Naive thymus-derived CD8-positive, alpha-beta T cell (primary cell): ENCODE measurements around the gene PRDX4. TPM values are rescaled to one million over a fixed set of nuclear protein-coding genes. Genes with fewer than 3 reads are reported as not detected.

Source experiments
- ATAC-seq, 2 donors: fragments of 150-1000 bp; cut with Tn5 transposase in 1 of 2; sonication (Bioruptor Pico), chemical (Tn5 transposase) in 1 of 2; 1 replicate in 1 of 2; 2 replicates in 1 of 2; pipeline ENCODE4 v1.10.0; 2021; ENCODE audit warnings: mild to moderate bottlenecking in 2 of 2, moderate library complexity in 2 of 2
- POLR2A ChIA-PET: fragments of 350-600 bp; sonication (Branson Sonifier 250); formaldehyde crosslinking; loops from one replicate; lab custom pipeline; 2021; ENCODE audit warnings: antibody characterized with exemption; lab: Charles Lee
- DNase-seq, 10 donors: peaks; one replicate each; pipeline versions ENCODE4 v3.0.0 to v3.0.0-alpha.2; 2020 to 2022
- H3K27ac Mint-ChIP-seq, 10 donors: one replicate each; pipeline ENCODE4 v1.8.0; 2020 to 2022; ENCODE audit warnings: mild to moderate bottlenecking in 10 of 10, mixed read lengths in 10 of 10, moderate library complexity in 4 of 10, inconsistent platforms in 1 of 10
- H3K27me3 Mint-ChIP-seq, 5 donors: one replicate each; pipeline ENCODE4 v1.8.0; 2021 to 2022; ENCODE audit warnings: mixed read lengths in 5 of 5
- H3K36me3 Mint-ChIP-seq, 3 donors: one replicate each; pipeline ENCODE4 v1.8.0; 2020 to 2022; ENCODE audit warnings: mixed read lengths in 3 of 3, mild to moderate bottlenecking in 2 of 3, inconsistent platforms in 1 of 3
- H3K4me1 Mint-ChIP-seq, 4 donors: one replicate each; pipeline ENCODE4 v1.8.0; 2021 to 2022; ENCODE audit warnings: mixed read lengths in 4 of 4
- H3K4me3 Mint-ChIP-seq, 10 donors: one replicate each; pipeline ENCODE4 v1.8.0; 2020 to 2022; ENCODE audit warnings: mild to moderate bottlenecking in 10 of 10, mixed read lengths in 10 of 10, moderate library complexity in 6 of 10, inconsistent platforms in 1 of 10
- H3K9me3 Mint-ChIP-seq, 9 donors: one replicate each; pipeline ENCODE4 v1.8.0; 2020 to 2022; ENCODE audit warnings: mixed read lengths in 9 of 9, mild to moderate bottlenecking in 3 of 9, inconsistent platforms in 1 of 9, moderate library complexity in 1 of 9
- polyA plus RNA-seq, 3 donors: library from polyadenylated mRNA; unstranded; fragments of 300-500 nt; fragmentation: Illumina TruSeq; gene quantifications; one replicate each; pipeline ENCODE4 v1.2.3, GENCODE V29; 2021
- total RNA-seq, 8 experiments: library from RNA in 2 of 8; stranded (reverse) in 2 of 8; gene quantifications; one replicate each; pipeline ENCODE4 v1.2.3 and lab custom pipeline; 2021 to 2026

The PRDX4 gene
- total and polyA plus RNA-seq, 5 experiments from 2014 or later: 9.0 to 45.1 (median 33.0) TPM

DNA sequence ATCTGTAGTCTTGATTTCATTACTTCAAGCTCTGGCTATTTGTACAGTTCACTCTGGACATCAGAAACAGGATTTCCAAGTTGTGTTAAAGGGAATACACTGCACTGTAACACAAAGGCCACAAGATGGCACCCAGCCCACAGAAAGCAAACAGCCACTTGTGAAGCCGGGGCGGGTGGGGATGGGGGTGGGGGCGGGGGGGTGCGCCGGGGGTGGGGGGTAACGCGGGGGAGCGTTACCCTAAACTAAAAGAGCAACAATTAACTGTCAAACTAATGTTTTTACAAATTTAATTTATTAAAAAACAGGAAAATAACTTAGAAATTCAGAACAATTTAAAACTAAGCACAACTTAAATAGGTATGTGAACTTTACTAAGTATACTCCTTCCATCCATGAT lies 27.3 kb downstream of the PRDX4 start:
- H3K4me3 Mint-ChIP-seq: no peak overlapping the region
- POLR2A ChIA-PET: no interaction called here
- peaks cover 0 to 5% (median 0%) of the 10 kb centered on the region in 4 donors for H3K4me1 Mint-ChIP-seq
- H3K27me3 Mint-ChIP-seq: no peaks in the 10 kb centered on the region
- ATAC-seq (peak; percentile 53 to 60), DNase-seq (peak; percentile 1 to 65 (median 26))
- no peaks in the 10 kb centered on the region for H3K9me3 Mint-ChIP-seq
- H3K36me3 Mint-ChIP-seq: no peaks in the 10 kb centered on the region
- H3K27ac Mint-ChIP-seq: no peak overlapping the region

DNA sequence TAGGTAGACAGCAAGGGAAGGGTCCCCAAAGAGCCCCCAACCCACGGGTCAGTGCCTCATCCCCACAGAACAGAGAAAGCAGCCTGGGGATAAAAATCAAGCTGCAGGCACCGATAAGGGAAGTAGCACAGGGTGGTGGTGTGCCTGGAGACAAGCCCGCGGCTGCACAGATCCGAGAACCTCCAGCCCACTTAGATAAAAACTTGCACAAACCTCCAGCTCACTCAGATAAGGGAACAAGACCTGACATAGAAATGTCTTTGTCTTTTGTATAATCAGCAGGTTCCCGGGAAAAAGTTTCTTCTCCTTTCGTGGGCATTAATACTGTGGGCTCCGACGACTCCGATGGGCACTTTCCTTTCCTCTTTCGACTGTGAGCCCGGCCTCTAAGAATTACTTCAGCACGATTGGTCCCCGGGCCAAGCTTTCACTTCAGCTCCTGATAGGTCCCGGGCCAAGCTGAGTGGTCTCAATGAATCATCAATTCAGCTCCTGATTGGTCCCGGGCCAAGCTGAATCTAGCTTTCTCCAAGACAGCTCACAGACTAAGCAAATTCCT lies 32.4 kb downstream of the PRDX4 start:
- Mint-ChIP-seq H3K27ac (peak overlapping the region in 7 of 10 donors; percentile 57 to 89 (median 75)), H3K4me1 (peaks cover 0 to 5% (median 2%) of the 10 kb centered on the region in 4 donors), H3K4me3 (peak overlapping the region; percentile 64 to 86 (median 76)), H3K27me3 (no peaks in the 10 kb centered on the region), H3K36me3 (peaks cover 0 to 12% (median 4%) of the 10 kb centered on the region in 3 donors), H3K9me3 (no peaks in the 10 kb centered on the region)
- POLR2A ChIA-PET: no interaction called here
- ATAC-seq: peak; percentile 82 to 93
- DNase-seq: peak in 6 of 10 donors; percentile 0 to 19 (median 10)

DNA sequence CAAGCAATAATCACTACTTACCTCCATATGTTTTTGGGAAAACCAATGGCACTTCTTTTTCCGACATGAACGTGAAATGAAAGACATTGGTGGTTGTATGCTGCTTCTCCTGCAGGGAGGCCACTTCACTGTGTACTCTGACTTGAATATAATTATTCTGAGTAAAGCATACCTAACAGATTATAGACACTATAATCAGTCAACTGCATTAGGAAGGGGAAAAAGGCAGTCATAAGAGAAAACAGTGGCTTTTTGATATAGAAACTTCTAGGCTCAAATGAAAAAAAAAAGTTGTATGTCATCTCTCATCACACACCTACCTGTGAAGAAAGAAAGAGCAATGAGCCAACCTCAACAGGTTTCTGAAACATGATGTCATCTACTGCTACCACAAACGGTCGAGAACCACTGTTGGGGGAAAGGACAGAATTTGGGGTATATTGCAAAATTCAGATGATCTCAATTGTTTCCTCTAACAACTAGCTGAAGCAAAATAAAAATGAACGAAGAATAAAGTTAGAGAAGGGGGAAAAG lies 37.4 kb downstream of the PRDX4 start:
- POLR2A ChIA-PET: no interaction called here
- peaks cover 0 to 3% (median 0%) of the 10 kb centered on the region in 4 donors for H3K4me1 Mint-ChIP-seq
- ATAC-seq: no peak
- no peak for DNase-seq
- H3K36me3 Mint-ChIP-seq: peaks cover 0 to 35% (median 4%) of the 10 kb centered on the region in 3 donors
- H3K27ac Mint-ChIP-seq: no peak overlapping the region
- no peaks in the 10 kb centered on the region for H3K27me3 Mint-ChIP-seq
- H3K4me3 Mint-ChIP-seq: no peak overlapping the region
- H3K9me3 Mint-ChIP-seq: no peaks in the 10 kb centered on the region

DNA sequence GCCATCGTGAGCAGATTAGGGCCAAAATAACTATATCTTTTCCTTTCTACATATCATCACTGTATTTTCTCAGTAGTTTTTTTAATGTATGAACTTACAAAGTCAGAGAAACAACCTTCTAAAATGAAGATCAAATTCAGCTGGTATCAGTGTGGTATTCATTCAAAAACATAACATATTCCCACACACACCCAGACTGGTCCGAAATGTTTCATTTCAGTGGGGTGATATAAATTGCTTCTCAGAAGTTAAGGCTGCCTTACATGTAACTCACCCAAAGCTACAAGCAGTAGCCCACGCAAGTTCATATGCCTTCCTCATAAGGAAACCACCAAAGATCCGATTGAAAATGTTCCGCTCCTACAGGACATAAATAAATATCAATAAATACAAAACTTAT lies 37.9 kb downstream of the PRDX4 start:
- H3K4me3 Mint-ChIP-seq: no peak overlapping the region
- no peaks in the 10 kb centered on the region for H3K9me3 Mint-ChIP-seq
- no peak overlapping the region for H3K27ac Mint-ChIP-seq
- ATAC-seq: no peak
- H3K27me3 Mint-ChIP-seq: no peaks in the 10 kb centered on the region
- POLR2A ChIA-PET: no interaction called here
- H3K4me1 Mint-ChIP-seq: no peaks in the 10 kb centered on the region
- no peak for DNase-seq
- peaks cover 0 to 35% (median 4%) of the 10 kb centered on the region in 3 donors for H3K36me3 Mint-ChIP-seq

DNA sequence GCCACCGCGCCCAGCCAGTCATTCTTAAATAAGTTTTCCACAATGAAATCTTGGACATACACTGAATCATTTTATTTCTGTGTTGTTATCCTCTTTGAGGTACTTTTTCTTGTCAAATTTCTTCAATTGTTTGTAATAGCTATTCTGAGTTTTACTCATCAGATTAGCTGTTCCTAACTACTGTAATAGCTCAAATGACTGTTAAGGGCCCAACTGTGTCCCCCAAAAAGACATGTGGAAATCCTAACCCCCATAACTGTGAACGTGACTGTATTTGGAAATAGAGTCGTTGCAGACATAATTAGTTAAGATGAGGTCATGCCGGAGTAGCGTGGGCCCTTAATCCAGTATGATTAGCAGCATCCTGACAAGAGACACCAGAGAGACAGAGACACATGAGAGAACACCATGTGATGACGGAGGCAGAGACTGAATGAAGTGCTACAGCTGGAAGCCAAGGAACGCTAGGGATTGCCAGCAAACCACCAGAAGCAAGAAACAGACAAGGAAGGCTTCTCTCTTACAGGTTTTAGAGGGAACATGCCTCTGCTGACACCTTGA lies 52.9 kb downstream of the PRDX4 start:
- Mint-ChIP-seq H3K36me3 (peaks cover 3 to 46% (median 5%) of the 10 kb centered on the region in 3 donors), H3K9me3 (peaks cover 0 to 2% (median 0%) of the 10 kb centered on the region in 9 donors), H3K4me3 (no peak overlapping the region), H3K27me3 (no peaks in the 10 kb centered on the region), H3K4me1 (no peaks in the 10 kb centered on the region), H3K27ac (peak overlapping the region in 1 of 10 donors; percentile 66)
- DNase-seq (no peak), ATAC-seq (no peak)
- POLR2A ChIA-PET: no interaction called here

DNA sequence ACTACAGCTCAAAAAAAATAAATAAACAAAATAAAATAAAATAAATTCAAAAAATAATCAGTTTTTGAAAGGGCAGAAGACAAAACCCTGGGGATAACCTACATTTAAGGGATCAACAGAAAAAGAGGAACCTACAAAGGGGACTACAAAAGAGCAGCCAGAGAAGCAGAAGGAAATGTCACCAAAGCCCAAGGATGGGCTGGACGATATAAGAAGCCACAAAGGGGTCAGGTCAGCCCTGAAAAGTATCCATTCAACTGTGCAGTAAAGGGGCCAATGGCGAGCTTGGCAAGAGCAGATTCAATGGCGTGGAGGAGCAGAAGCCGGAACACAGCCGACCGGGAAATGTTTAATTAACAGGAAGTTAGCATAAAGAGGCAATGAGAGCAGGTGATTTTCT lies 58.9 kb downstream of the PRDX4 start:
- Mint-ChIP-seq H3K9me3 (peaks cover 0 to 4% (median 0%) of the 10 kb centered on the region in 9 donors), H3K4me1 (peaks cover 0 to 3% (median 0%) of the 10 kb centered on the region in 4 donors), H3K27me3 (no peaks in the 10 kb centered on the region), H3K36me3 (peaks cover 0 to 45% (median 5%) of the 10 kb centered on the region in 3 donors), H3K27ac (peak overlapping the region in 2 of 10 donors; percentile 29 to 31), H3K4me3 (peak overlapping the region in 1 of 10 donors; percentile 52)
- peak in 1 of 10 donors; percentile 1 for DNase-seq
- no peak for ATAC-seq
- POLR2A ChIA-PET: no interaction called here

DNA sequence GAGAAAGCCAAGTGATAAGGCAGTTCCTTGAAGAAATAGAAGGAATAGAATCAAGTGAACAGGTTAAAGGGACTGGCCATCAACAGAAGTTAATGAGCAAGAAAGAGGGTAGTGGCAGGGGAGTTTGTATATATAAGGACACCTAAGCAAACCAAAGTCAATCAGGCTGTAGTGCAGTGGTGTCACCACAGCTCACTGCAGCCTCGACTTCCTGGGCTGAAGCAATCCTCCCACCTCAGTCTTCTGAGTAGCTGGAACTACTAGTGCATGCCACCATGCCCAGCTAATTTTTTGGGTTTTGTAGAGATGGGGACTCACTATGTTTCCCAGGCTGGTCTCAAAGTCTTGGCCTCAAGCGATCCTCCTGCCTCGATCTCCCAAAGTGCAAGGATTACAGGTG lies 59.9 kb downstream of the PRDX4 start:
- Mint-ChIP-seq H3K9me3 (peaks cover 0 to 4% (median 0%) of the 10 kb centered on the region in 9 donors), H3K36me3 (peaks cover 0 to 48% (median 7%) of the 10 kb centered on the region in 3 donors), H3K27ac (peak overlapping the region in 1 of 10 donors; percentile 43), H3K27me3 (no peaks in the 10 kb centered on the region), H3K4me3 (no peak overlapping the region), H3K4me1 (peaks cover 0 to 3% (median 0%) of the 10 kb centered on the region in 4 donors)
- DNase-seq: no peak
- POLR2A ChIA-PET: no interaction called here
- ATAC-seq: no peak

DNA sequence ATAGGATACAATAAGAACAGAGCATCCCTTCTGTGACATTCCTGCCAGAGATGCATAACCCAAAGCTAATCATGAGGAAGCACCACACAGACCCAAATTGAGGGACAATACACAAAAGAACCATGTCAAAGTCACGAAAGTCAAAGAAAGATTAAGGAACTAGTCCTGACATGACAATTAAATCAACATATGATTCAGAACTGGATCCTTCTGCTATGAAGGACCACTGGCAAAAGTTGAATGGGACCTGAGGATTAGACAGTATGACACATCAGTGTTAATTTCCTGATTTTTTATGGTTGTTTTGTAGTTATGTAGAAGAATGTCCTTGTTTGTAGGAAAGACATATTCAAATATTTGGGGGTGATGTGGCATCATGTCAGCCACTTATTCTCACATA lies 61.9 kb downstream of the PRDX4 start:
- Mint-ChIP-seq H3K36me3 (peaks cover 0 to 41% (median 4%) of the 10 kb centered on the region in 3 donors), H3K9me3 (peaks cover 0 to 2% (median 0%) of the 10 kb centered on the region in 9 donors)
- POLR2A ChIA-PET: no interaction called here

DNA sequence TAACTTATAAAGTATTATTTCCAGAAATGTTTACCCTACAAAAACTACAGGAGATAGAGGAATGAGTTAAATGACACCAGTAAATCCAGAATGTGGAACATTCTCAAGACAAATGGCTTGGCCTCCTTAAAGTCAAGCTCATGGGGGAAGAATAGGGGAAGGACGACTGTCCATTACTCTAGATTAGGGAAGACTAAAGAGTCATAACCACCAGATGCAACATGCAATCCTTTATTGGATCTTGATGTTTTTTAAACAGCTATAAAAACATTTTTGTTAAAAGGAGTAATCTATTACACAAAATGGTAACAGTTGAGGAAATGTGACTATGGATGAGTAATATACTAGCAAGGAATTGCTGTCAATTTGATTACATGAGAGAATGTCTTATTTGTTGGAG lies 64.7 kb downstream of the PRDX4 start:
- Mint-ChIP-seq H3K4me3 (no peak overlapping the region), H3K27me3 (no peaks in the 10 kb centered on the region), H3K4me1 (peaks cover 0 to 6% (median 0%) of the 10 kb centered on the region in 4 donors), H3K27ac (peak overlapping the region in 2 of 10 donors; percentile 11 to 45), H3K9me3 (peaks cover 0 to 2% (median 0%) of the 10 kb centered on the region in 9 donors), H3K36me3 (peaks cover 0 to 37% (median 4%) of the 10 kb centered on the region in 3 donors)
- DNase-seq (no peak), ATAC-seq (no peak)
- POLR2A ChIA-PET: no interaction called here

More for the DNA sequence above, 61.9 kb downstream of the PRDX4 start:
- H3K27me3 Mint-ChIP-seq: no peaks in the 10 kb centered on the region
- DNase-seq (no peak), ATAC-seq (no peak)
- no peak overlapping the region for H3K4me3 Mint-ChIP-seq
- H3K4me1 Mint-ChIP-seq: peaks cover 0 to 9% (median 0%) of the 10 kb centered on the region in 4 donors
- H3K27ac Mint-ChIP-seq: no peak overlapping the region

DNA sequence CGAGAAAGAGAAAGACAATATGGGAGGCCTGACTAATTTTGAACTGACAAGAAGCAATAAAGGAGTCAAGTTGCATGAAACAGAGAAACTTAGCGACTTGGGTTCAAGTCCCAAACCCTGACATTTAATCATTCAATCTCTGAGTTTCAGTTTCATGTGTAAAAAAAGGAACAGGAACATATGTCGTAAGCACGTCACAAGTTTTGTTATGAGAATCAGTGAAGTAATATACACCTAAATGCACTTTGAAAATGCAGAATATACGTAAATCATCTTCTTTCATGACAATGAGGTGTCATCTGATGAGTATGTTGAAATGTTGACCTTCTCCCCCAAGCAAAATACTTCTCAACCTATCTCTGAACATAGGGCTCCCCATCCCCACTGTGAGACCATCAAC lies 65.4 kb downstream of the PRDX4 start:
- DNase-seq: no peak
- Mint-ChIP-seq H3K4me3 (no peak overlapping the region), H3K27me3 (no peaks in the 10 kb centered on the region), H3K27ac (peak overlapping the region in 2 of 10 donors; percentile 16 to 51), H3K4me1 (peaks cover 0 to 6% (median 0%) of the 10 kb centered on the region in 4 donors), H3K36me3 (peaks cover 0 to 35% (median 4%) of the 10 kb centered on the region in 3 donors), H3K9me3 (peaks cover 0 to 2% (median 0%) of the 10 kb centered on the region in 9 donors)
- ATAC-seq: no peak
- POLR2A ChIA-PET: no interaction called here

Other genes with a start within 250 kb of the PRDX4 start
- gene ACOT9, start 75.8 kb downstream of the PRDX4 start, total RNA-seq: 10 to 100 TPM; 14.4 to 14.8 TPM
- 10 to 100 TPM in 1 of 3 donors, 1 to 10 TPM in 2; 5.9 to 13.0 (median 7.5) TPM for gene ACOT9, start 75.8 kb downstream of the PRDX4 start, polyA plus RNA-seq
- gene SAT1, start 115.7 kb downstream of the PRDX4 start, total RNA-seq: 100 to 1,000 TPM; 116 to 121 TPM
- gene SAT1, start 115.7 kb downstream of the PRDX4 start, polyA plus RNA-seq: 10 to 100 TPM; 50.1 to 91.0 (median 83.3) TPM
- gene APOO, start 240.4 kb downstream of the PRDX4 start, total RNA-seq: 10 to 100 TPM in 1 of 2 experiments, 1 to 10 TPM in 1; 6.8 to 10.8 TPM
- 10 to 100 TPM; 15.9 to 20.2 (median 19.7) TPM for gene APOO, start 240.4 kb downstream of the PRDX4 start, polyA plus RNA-seq
- not detected for gene CXorf58, start 240.5 kb downstream of the PRDX4 start, total RNA-seq
- not detected for gene CXorf58, start 240.5 kb downstream of the PRDX4 start, polyA plus RNA-seq